HEK293 (cell line): Measurements from ENCODE around the gene RHBDF2.

ENCODE experiments used
- MYNN ChIP-seq: fragments of 450-650 bp; formaldehyde crosslinking; IDR thresholded peaks from 2 replicates; pipeline ENCODE4 v1.5.1; 2016; ENCODE audit warnings: missing biosample characterization, missing genetic modification characterization, borderline replicate concordance
- ZBTB21 ChIP-seq: fragments of 450-650 bp; formaldehyde crosslinking; IDR thresholded peaks from 2 replicates; pipeline ENCODE4 v1.5.1; 2017; ENCODE audit warnings: missing biosample characterization, missing genetic modification characterization
- ZFHX2 ChIP-seq: fragments of 450-650 bp; formaldehyde crosslinking; conservative IDR thresholded peaks from 2 replicates; pipeline ENCODE4 v1.5.1; 2016; ENCODE audit warnings: missing biosample characterization, missing genetic modification characterization
- ZNF132 ChIP-seq: fragments of 450-650 bp; formaldehyde crosslinking; IDR thresholded peaks from 2 replicates; pipeline ENCODE4 v1.5.1; 2017; ENCODE audit warnings: missing biosample characterization, missing genetic modification characterization, borderline replicate concordance
- ZNF341 ChIP-seq: fragments of 450-650 bp; formaldehyde crosslinking; IDR thresholded peaks from 2 replicates; pipeline ENCODE4; 2016; ENCODE audit warnings: low read depth, missing biosample characterization, missing genetic modification characterization
- ZNF596 ChIP-seq: fragments of 450-650 bp; IDR thresholded peaks from 2 replicates; pipeline ENCODE4 v1.5.0; 2018; ENCODE audit warnings: missing biosample characterization, mild to moderate bottlenecking, missing genetic modification characterization, moderate library complexity
- TF ChIP-seq, protein P1 (sequence below): fragments of 450-650 bp; formaldehyde crosslinking; IDR thresholded peaks from 2 replicates; pipeline ENCODE4 v1.5.1; 2016; ENCODE audit warnings: missing biosample characterization, missing genetic modification characterization
- TF ChIP-seq, protein P2 (sequence below): fragments of 450-650 bp; IDR thresholded peaks from 2 replicates; pipeline ENCODE4 v1.5.1; 2018; ENCODE audit warnings: missing biosample characterization, missing genetic modification characterization

- TF ChIP-seq ZNF341 (tag by site-specific recombination) (no peak), ZNF132 (tag by site-specific recombination) (no peak), ZFHX2 (tag by site-specific recombination) (no peak), MYNN (tag by site-specific recombination) (no peak), ZBTB21 (tag by site-specific recombination) (no peak), ZNF596 (no peak)
- TF ChIP-seq, protein P1, sequence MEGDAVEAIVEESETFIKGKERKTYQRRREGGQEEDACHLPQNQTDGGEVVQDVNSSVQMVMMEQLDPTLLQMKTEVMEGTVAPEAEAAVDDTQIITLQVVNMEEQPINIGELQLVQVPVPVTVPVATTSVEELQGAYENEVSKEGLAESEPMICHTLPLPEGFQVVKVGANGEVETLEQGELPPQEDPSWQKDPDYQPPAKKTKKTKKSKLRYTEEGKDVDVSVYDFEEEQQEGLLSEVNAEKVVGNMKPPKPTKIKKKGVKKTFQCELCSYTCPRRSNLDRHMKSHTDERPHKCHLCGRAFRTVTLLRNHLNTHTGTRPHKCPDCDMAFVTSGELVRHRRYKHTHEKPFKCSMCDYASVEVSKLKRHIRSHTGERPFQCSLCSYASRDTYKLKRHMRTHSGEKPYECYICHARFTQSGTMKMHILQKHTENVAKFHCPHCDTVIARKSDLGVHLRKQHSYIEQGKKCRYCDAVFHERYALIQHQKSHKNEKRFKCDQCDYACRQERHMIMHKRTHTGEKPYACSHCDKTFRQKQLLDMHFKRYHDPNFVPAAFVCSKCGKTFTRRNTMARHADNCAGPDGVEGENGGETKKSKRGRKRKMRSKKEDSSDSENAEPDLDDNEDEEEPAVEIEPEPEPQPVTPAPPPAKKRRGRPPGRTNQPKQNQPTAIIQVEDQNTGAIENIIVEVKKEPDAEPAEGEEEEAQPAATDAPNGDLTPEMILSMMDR (tag by site-specific recombination), result no peak
- TF ChIP-seq, protein P2, sequence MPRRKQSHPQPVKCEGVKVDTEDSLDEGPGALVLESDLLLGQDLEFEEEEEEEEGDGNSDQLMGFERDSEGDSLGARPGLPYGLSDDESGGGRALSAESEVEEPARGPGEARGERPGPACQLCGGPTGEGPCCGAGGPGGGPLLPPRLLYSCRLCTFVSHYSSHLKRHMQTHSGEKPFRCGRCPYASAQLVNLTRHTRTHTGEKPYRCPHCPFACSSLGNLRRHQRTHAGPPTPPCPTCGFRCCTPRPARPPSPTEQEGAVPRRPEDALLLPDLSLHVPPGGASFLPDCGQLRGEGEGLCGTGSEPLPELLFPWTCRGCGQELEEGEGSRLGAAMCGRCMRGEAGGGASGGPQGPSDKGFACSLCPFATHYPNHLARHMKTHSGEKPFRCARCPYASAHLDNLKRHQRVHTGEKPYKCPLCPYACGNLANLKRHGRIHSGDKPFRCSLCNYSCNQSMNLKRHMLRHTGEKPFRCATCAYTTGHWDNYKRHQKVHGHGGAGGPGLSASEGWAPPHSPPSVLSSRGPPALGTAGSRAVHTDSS (tag by site-specific recombination), result no peak
Measured at GRCh38 chr17:76452127-76452659, 49.0 kb downstream of the RHBDF2 start.
